Vagina (tissue), 2 donors: ENCODE results near the gene ADORA2B.

Experiments used
- POLR2AphosphoS5 ChIP-seq, 2 donors: sonication (generic); formaldehyde crosslinking; IDR thresholded peaks; one replicate each; pipeline ENCODE4 v1.9.0; 2017; ENCODE audit warnings: antibody characterized with exemption in 2 of 2, mild to moderate bottlenecking in 2 of 2, low read depth in 1 of 2; ENCODE audit not compliant: insufficient read depth in 1 of 2
- TF ChIP-seq, protein P1 (sequence below), 3 experiments: fragments of 450-650 bp in 2 of 3; fragments of 200-600 bp in 1 of 3; sonication (generic) in 1 of 3; IDR thresholded peaks; one replicate each; pipeline ENCODE4 v1.5.1; 2017 to 2019; ENCODE audit warnings: antibody characterized with exemption in 3 of 3, mild to moderate bottlenecking in 2 of 3, moderate library complexity in 2 of 3

DNA sequence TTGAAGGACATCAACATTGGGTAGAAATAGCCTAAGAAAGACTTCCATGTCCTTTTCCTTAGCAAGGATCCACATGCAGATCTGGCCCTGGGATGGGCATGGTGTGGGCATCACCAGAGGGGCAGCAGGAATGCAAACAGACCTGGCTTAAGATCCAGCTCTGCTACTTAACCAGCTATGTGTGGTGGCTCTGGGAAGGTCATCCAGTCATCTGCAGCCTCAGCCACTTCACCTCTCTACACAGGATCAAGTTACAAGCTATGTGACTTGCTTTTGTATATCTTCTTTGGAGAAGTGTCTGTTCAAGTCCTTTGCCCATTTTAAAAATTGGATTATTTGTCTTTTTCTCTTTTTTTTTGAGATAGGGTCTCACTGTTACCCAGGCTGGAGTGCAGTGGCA is 13.5 kb upstream of the ADORA2B start:
- TF ChIP-seq, protein P1, sequence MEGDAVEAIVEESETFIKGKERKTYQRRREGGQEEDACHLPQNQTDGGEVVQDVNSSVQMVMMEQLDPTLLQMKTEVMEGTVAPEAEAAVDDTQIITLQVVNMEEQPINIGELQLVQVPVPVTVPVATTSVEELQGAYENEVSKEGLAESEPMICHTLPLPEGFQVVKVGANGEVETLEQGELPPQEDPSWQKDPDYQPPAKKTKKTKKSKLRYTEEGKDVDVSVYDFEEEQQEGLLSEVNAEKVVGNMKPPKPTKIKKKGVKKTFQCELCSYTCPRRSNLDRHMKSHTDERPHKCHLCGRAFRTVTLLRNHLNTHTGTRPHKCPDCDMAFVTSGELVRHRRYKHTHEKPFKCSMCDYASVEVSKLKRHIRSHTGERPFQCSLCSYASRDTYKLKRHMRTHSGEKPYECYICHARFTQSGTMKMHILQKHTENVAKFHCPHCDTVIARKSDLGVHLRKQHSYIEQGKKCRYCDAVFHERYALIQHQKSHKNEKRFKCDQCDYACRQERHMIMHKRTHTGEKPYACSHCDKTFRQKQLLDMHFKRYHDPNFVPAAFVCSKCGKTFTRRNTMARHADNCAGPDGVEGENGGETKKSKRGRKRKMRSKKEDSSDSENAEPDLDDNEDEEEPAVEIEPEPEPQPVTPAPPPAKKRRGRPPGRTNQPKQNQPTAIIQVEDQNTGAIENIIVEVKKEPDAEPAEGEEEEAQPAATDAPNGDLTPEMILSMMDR (IDR thresholded peaks at IDR 0.05): no peak
- TF ChIP-seq POLR2AphosphoS5 (IDR thresholded peaks at IDR 0.05; ENCODE audit: insufficient read depth in 1 of 2, low read depth in 1 of 2): no peak
